ENCODE results near the gene DDX55. TPM values are rescaled to one million over a fixed set of nuclear protein-coding genes. Genes with fewer than 3 reads are reported as not detected.

Gene DDX55
- total and polyA plus RNA-seq, 2 of the 13 experiments (the other 11 are each of a cell fraction or from before 2014, with no cell fraction given): 22.2 to 37.0 TPM

- TF ChIP-seq SALL1 (CRISPR knock-in tag; IDR thresholded peaks at IDR 0.05) (peak; percentile 86), ZBTB46 (CRISPR knock-in tag; IDR thresholded peaks at IDR 0.05; ENCODE audit: borderline replicate concordance) (no peak), NFKB2 (CRISPR knock-in tag; IDR thresholded peaks at IDR 0.05; ENCODE audit: borderline replicate concordance) (no peak), ZBTB7B (CRISPR knock-in tag; IDR thresholded peaks at IDR 0.05) (no peak), BORCS8-MEF2B (CRISPR knock-in tag; IDR thresholded peaks at IDR 0.05) (no peak), PAXIP1 (CRISPR knock-in tag; conservative IDR thresholded peaks at IDR 0.05) (peak; percentile 78), FOXC1 (CRISPR knock-in tag; IDR thresholded peaks at IDR 0.05; ENCODE audit: borderline replicate concordance) (no peak), ZNF75D (CRISPR knock-in tag; IDR thresholded peaks at IDR 0.05; ENCODE audit: borderline replicate concordance) (no peak), ZFP82 (CRISPR knock-in tag; IDR thresholded peaks at IDR 0.05; ENCODE audit: borderline replicate concordance) (no peak), ZNF772 (CRISPR knock-in tag; IDR thresholded peaks at IDR 0.05) (no peak), SOX13 (IDR thresholded peaks at IDR 0.05) (0 out of 2 replicates have a peak, but pooled peaks have one; percentile 24), SOX13 (CRISPR knock-in tag; conservative IDR thresholded peaks at IDR 0.05 in 1 of 2, IDR thresholded peaks at IDR 0.05 in 1 of 2) (peak in 1 of 2 experiments; percentile 84; a peak in 2 of 4 replicates), ZNF543 (CRISPR knock-in tag; IDR thresholded peaks at IDR 0.05) (no peak), WIZ (CRISPR knock-in tag; IDR thresholded peaks at IDR 0.05) (no peak), MAX (IDR thresholded peaks at IDR 0.05) (no peak), ZNF550 (CRISPR knock-in tag; IDR thresholded peaks at IDR 0.05; ENCODE audit: borderline replicate concordance) (no peak), REPIN1 (CRISPR knock-in tag; IDR thresholded peaks at IDR 0.05; ENCODE audit: borderline replicate concordance, low read depth) (peak; percentile 53; the same call in 1 of the 2 replicates), ZNF749 (CRISPR knock-in tag; IDR thresholded peaks at IDR 0.05; ENCODE audit: borderline replicate concordance) (no peak), HCFC1 (IDR thresholded peaks at IDR 0.05; ENCODE audit: low read depth, low read length) (no peak), HBP1 (CRISPR knock-in tag; IDR thresholded peaks at IDR 0.05; ENCODE audit: low read depth) (peak; percentile 46; the same call in 1 of the 2 replicates), XBP1 (CRISPR knock-in tag; IDR thresholded peaks at IDR 0.05) (no peak), ZBTB20 (CRISPR knock-in tag; IDR thresholded peaks at IDR 0.05; ENCODE audit: borderline replicate concordance, low read depth) (peak; percentile 62; the same call in 1 of the 2 replicates), ZSCAN30 (CRISPR knock-in tag; IDR thresholded peaks at IDR 0.05) (no peak), SETDB1 (CRISPR knock-in tag; IDR thresholded peaks at IDR 0.05; ENCODE audit: borderline replicate concordance) (no peak)
These were observed 6.2 kb upstream of the DDX55 start (continued) for GRCh38 chr12:123595729-123596128.

All from HepG2 (cell line).